ENCODE data around the gene C16orf78. TPM values are rescaled to one million over a fixed set of nuclear protein-coding genes. Genes with fewer than 3 reads are reported as not detected.
A peak's percentile ranks its signal among the peaks of the same experiment; 100 is the strongest.

The C16orf78 gene
- total RNA-seq, 2 experiments from 2014 or later: not detected

DNA sequence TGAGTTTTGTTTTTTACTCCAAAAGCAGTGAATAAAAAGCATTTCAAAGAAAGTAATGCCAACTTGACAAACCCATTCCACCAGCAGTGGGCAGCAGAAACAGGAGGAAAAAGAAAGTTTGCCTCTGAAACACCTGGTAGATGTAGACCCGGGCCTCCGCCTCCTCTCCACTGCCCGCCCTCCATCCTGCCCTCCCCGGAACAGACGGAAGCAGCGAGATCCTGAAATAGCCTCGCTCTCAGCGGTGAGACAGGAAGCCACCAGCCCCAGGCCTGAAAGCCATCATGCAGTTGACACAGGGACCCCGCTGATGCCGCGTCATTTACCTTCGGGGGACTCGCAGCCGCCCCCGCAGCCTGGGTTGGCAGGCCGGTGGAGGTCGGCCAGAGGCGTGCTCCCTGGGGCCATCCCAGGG is 67.8 kb downstream of the C16orf78 start:
- ChIA-PET POLR2A (no interaction called here), CTCF (interaction anchor here (1.9 to 2.0 kb wide), 2 partner anchors 22 to 151 kb away, joined by 7 to 10 read pairs; no protein-coding TSS in a partner anchor)
- Mint-ChIP-seq H3K9me3 (no peaks in the 10 kb centered on the region), H3K27ac (peak overlapping the region; percentile 23), H3K27me3 (no peaks in the 10 kb centered on the region), H3K36me3 (ENCODE audit: low read depth) (no peaks in the 10 kb centered on the region), H3K4me3 (peak overlapping the region; percentile 16), H3K4me1 (ENCODE audit: low read depth) (peaks cover 23% of the 10 kb centered on the region)
- ATAC-seq: peak; percentile 99
- TF ChIP-seq, protein P1, sequence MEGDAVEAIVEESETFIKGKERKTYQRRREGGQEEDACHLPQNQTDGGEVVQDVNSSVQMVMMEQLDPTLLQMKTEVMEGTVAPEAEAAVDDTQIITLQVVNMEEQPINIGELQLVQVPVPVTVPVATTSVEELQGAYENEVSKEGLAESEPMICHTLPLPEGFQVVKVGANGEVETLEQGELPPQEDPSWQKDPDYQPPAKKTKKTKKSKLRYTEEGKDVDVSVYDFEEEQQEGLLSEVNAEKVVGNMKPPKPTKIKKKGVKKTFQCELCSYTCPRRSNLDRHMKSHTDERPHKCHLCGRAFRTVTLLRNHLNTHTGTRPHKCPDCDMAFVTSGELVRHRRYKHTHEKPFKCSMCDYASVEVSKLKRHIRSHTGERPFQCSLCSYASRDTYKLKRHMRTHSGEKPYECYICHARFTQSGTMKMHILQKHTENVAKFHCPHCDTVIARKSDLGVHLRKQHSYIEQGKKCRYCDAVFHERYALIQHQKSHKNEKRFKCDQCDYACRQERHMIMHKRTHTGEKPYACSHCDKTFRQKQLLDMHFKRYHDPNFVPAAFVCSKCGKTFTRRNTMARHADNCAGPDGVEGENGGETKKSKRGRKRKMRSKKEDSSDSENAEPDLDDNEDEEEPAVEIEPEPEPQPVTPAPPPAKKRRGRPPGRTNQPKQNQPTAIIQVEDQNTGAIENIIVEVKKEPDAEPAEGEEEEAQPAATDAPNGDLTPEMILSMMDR (IDR thresholded peaks at IDR 0.05): peak; percentile 49
- intact Hi-C loops (cut with micrococcal nuclease): no loop called here
- DNase-seq: peak; percentile 87

DNA sequence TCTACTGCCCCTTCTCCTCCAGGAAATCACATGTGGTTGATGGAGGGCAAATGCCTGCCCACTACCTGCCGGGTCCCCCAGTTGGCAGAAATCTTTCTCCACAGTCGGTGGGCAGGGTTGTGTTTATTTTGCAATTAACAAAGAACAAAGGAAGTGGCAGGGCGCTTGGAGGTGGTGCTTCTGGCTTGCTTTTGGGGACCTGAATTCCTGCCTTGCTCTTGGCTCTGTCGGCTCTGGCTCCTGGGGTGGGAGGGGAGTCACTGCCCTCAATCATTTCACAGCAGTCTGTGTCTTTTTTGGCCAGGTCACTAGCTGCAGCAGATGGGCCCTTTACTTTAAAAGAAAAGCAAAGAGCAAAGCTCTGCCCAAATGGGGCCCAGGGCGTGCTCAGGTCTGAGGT is 69.2 kb downstream of the C16orf78 start:
- H3K27me3 Mint-ChIP-seq: no peaks in the 10 kb centered on the region
- ChIA-PET POLR2A (no interaction called here), CTCF (interaction anchor here (1.0 to 2.0 kb wide), 5 partner anchors 20 to 415 kb away, joined by 3 to 9 read pairs (median 6); no protein-coding TSS in a partner anchor)
- peak overlapping the region; percentile 60 for H3K27ac Mint-ChIP-seq
- H3K4me3 Mint-ChIP-seq: no peak overlapping the region
- no peaks in the 10 kb centered on the region for H3K36me3 Mint-ChIP-seq (ENCODE audit: low read depth)
- ATAC-seq: no peak
- DNase-seq: no peak
- intact Hi-C loops (cut with micrococcal nuclease): no loop called here
- TF ChIP-seq, protein P1 (IDR thresholded peaks at IDR 0.05): no peak
- peaks cover 23% of the 10 kb centered on the region for H3K4me1 Mint-ChIP-seq (ENCODE audit: low read depth)
- H3K9me3 Mint-ChIP-seq: no peaks in the 10 kb centered on the region

DNA sequence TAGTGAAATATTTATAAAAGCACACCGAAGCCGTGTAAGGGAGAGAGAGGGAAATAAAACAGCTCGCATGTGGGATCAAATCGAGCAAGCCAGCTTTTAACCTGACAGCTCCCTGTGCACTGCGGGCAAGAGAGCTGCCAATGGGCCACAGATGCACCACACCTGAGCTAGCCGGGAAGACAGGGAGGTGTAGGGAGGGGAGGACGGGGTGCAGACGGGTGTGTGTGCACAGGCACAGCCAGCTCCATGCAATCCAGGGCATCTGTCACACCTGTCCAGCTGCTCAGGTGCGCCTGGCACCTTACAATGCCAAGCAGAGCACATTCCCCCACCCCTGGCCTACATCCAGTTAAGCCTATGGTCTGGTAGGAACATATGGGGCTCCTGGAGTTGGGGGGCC is 70.0 kb downstream of the C16orf78 start:
- Mint-ChIP-seq H3K9me3 (no peaks in the 10 kb centered on the region), H3K36me3 (ENCODE audit: low read depth) (no peaks in the 10 kb centered on the region), H3K4me3 (no peak overlapping the region), H3K27ac (no peak overlapping the region), H3K27me3 (no peaks in the 10 kb centered on the region), H3K4me1 (ENCODE audit: low read depth) (peaks cover 23% of the 10 kb centered on the region)
- no peak for ATAC-seq
- intact Hi-C loops (cut with micrococcal nuclease): no loop called here
- TF ChIP-seq, protein P1 (IDR thresholded peaks at IDR 0.05): no peak
- DNase-seq: no peak
- ChIA-PET POLR2A (no interaction called here), CTCF (interaction anchor here (1.0 kb wide), 1 partner anchor 48 kb away, joined by 3 read pairs; no protein-coding TSS in a partner anchor)

DNA sequence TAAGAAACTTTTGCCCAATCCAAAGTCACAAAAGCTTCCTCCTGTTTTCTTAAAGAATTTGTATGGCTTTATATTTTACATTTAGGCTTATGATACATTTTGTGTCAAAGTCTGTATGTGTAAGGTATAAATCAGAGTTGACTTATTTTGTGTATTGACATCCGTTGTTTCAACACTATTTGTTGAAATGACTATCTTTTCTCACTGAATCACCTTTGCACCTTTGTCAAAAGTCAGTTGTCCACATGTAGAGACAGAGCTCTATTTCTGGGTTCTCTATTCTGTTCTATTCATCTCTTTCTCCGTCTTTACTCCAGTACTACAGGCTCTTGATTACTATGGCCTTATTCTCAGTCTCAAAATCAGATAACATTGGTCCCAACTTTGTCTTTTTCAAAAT is 73.2 kb downstream of the C16orf78 start:
- no peak overlapping the region for H3K27ac Mint-ChIP-seq
- no peak for DNase-seq
- intact Hi-C loops (cut with micrococcal nuclease): no loop called here
- TF ChIP-seq, protein P1 (IDR thresholded peaks at IDR 0.05): no peak
- H3K4me3 Mint-ChIP-seq: no peak overlapping the region
- no peaks in the 10 kb centered on the region for H3K9me3 Mint-ChIP-seq
- POLR2A ChIA-PET: no interaction called here
- peaks cover 10% of the 10 kb centered on the region for H3K4me1 Mint-ChIP-seq (ENCODE audit: low read depth)
- H3K27me3 Mint-ChIP-seq: no peaks in the 10 kb centered on the region
- no peak for ATAC-seq
- H3K36me3 Mint-ChIP-seq (ENCODE audit: low read depth): no peaks in the 10 kb centered on the region
- CTCF ChIA-PET: interaction anchor here (1.5 to 2.3 kb wide), 3 partner anchors 19 to 145 kb away, joined by 4 to 5 read pairs (median 4); no protein-coding TSS in a partner anchor

Other genes starting within 250 kb of the C16orf78 start
- gene CBLN1, start 92.0 kb upstream of the C16orf78 start, total RNA-seq: not detected

Data from activated CD8-positive, alpha-beta T cell treated with anti-CD3 and anti-CD28 coated beads for 36 hours (primary cell).